SH-SY5Y (cell line): Measurements from ENCODE around the gene ARHGAP8.

ENCODE experiments used
- GATA2 ChIP-seq: IDR thresholded peaks from 2 replicates; pipeline ENCODE4 v1.6.1; 2011; ENCODE audit warnings: mild to moderate bottlenecking, low read depth, low read length
- GATA3 ChIP-seq: IDR thresholded peaks from 2 replicates; pipeline ENCODE4 v1.6.1; 2011; ENCODE audit warnings: low read depth, mild to moderate bottlenecking, low read length, moderate library complexity

GRCh38 chr22:44892243-44892642, 139.9 kb downstream of the ARHGAP8 start:
- no peak for TF ChIP-seq GATA2
- TF ChIP-seq GATA3, result no peak
